ENCODE measurements around the gene RNF112. TPM values are rescaled to one million over a fixed set of nuclear protein-coding genes. Genes with fewer than 3 reads are reported as not detected.

The RNF112 gene
- total and polyA plus RNA-seq, 2 of the 8 experiments (the other 6 are each of a cell fraction or from before 2014, with no cell fraction given): 1.1 to 2.2 TPM

DNA sequence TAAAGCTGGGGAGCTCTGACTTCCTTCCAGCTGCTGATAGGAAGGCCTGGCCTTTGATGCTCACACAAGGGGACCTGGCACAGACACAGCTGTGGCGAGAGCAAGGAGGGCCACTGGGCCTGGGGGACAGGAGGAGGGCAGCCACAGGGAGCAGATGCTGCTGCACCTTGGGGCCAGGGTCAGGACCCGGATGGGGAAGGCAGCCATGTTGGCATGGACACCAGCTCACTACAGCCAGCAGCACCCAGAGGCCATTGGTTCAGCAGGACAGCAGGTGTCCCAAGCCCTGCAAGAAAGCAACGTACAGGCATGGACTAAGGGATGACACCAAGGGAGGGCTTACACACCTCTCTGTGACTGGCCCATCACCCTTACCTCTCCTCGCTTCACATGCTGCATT is 8.0 kb upstream of the RNF112 start (continued):
- TF ChIP-seq, protein P1, sequence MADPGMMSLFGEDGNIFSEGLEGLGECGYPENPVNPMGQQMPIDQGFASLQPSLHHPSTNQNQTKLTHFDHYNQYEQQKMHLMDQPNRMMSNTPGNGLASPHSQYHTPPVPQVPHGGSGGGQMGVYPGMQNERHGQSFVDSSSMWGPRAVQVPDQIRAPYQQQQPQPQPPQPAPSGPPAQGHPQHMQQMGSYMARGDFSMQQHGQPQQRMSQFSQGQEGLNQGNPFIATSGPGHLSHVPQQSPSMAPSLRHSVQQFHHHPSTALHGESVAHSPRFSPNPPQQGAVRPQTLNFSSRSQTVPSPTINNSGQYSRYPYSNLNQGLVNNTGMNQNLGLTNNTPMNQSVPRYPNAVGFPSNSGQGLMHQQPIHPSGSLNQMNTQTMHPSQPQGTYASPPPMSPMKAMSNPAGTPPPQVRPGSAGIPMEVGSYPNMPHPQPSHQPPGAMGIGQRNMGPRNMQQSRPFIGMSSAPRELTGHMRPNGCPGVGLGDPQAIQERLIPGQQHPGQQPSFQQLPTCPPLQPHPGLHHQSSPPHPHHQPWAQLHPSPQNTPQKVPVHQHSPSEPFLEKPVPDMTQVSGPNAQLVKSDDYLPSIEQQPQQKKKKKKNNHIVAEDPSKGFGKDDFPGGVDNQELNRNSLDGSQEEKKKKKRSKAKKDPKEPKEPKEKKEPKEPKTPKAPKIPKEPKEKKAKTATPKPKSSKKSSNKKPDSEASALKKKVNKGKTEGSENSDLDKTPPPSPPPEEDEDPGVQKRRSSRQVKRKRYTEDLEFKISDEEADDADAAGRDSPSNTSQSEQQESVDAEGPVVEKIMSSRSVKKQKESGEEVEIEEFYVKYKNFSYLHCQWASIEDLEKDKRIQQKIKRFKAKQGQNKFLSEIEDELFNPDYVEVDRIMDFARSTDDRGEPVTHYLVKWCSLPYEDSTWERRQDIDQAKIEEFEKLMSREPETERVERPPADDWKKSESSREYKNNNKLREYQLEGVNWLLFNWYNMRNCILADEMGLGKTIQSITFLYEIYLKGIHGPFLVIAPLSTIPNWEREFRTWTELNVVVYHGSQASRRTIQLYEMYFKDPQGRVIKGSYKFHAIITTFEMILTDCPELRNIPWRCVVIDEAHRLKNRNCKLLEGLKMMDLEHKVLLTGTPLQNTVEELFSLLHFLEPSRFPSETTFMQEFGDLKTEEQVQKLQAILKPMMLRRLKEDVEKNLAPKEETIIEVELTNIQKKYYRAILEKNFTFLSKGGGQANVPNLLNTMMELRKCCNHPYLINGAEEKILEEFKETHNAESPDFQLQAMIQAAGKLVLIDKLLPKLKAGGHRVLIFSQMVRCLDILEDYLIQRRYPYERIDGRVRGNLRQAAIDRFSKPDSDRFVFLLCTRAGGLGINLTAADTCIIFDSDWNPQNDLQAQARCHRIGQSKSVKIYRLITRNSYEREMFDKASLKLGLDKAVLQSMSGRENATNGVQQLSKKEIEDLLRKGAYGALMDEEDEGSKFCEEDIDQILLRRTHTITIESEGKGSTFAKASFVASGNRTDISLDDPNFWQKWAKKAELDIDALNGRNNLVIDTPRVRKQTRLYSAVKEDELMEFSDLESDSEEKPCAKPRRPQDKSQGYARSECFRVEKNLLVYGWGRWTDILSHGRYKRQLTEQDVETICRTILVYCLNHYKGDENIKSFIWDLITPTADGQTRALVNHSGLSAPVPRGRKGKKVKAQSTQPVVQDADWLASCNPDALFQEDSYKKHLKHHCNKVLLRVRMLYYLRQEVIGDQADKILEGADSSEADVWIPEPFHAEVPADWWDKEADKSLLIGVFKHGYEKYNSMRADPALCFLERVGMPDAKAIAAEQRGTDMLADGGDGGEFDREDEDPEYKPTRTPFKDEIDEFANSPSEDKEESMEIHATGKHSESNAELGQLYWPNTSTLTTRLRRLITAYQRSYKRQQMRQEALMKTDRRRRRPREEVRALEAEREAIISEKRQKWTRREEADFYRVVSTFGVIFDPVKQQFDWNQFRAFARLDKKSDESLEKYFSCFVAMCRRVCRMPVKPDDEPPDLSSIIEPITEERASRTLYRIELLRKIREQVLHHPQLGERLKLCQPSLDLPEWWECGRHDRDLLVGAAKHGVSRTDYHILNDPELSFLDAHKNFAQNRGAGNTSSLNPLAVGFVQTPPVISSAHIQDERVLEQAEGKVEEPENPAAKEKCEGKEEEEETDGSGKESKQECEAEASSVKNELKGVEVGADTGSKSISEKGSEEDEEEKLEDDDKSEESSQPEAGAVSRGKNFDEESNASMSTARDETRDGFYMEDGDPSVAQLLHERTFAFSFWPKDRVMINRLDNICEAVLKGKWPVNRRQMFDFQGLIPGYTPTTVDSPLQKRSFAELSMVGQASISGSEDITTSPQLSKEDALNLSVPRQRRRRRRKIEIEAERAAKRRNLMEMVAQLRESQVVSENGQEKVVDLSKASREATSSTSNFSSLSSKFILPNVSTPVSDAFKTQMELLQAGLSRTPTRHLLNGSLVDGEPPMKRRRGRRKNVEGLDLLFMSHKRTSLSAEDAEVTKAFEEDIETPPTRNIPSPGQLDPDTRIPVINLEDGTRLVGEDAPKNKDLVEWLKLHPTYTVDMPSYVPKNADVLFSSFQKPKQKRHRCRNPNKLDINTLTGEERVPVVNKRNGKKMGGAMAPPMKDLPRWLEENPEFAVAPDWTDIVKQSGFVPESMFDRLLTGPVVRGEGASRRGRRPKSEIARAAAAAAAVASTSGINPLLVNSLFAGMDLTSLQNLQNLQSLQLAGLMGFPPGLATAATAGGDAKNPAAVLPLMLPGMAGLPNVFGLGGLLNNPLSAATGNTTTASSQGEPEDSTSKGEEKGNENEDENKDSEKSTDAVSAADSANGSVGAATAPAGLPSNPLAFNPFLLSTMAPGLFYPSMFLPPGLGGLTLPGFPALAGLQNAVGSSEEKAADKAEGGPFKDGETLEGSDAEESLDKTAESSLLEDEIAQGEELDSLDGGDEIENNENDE (IDR thresholded peaks at IDR 0.05; ENCODE audit: insufficient replicate concordance, low read length): no peak
- no peak for TF ChIP-seq POU5F1 (IDR thresholded peaks at IDR 0.05; ENCODE audit: low read depth, low read length)
- TF ChIP-seq, protein P2, sequence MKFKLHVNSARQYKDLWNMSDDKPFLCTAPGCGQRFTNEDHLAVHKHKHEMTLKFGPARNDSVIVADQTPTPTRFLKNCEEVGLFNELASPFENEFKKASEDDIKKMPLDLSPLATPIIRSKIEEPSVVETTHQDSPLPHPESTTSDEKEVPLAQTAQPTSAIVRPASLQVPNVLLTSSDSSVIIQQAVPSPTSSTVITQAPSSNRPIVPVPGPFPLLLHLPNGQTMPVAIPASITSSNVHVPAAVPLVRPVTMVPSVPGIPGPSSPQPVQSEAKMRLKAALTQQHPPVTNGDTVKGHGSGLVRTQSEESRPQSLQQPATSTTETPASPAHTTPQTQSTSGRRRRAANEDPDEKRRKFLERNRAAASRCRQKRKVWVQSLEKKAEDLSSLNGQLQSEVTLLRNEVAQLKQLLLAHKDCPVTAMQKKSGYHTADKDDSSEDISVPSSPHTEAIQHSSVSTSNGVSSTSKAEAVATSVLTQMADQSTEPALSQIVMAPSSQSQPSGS (IDR thresholded peaks at IDR 0.05; ENCODE audit: low read length): no peak
- TF ChIP-seq SP4 (IDR thresholded peaks at IDR 0.05; ENCODE audit: low read length): no peak
- no peak for TF ChIP-seq JUND (IDR thresholded peaks at IDR 0.05; ENCODE audit: low read length)

Data from H1 (cell line).